SK-N-SH treated with all-trans-retinoic acid at 6 μM for 48 hours (cell line): ENCODE measurements around the gene ELP4.

Experiments
- ATAC-seq: fragments of 200-7000 bp; cut with Tn5 transposase; 3 replicates; pipeline ENCODE4 v1.9.1; 2020; ENCODE audit warnings: mild to moderate bottlenecking, moderate library complexity
- BACH2 ChIP-seq: fragments of 250-450 bp; sonication (Bioruptor Pico); IDR thresholded peaks from 2 replicates; pipeline ENCODE4 v1.9.0; 2021; ENCODE audit warnings: mild to moderate bottlenecking, borderline replicate concordance
- ESRRG ChIP-seq: fragments of 250-450 bp; sonication (Bioruptor Pico); IDR thresholded peaks from 2 replicates; pipeline ENCODE4 v1.6.1; 2021; ENCODE audit warnings: mild to moderate bottlenecking
- GLIS3 ChIP-seq: fragments of 250-450 bp; sonication (Bioruptor Pico); IDR thresholded peaks from 2 replicates; pipeline ENCODE4 v1.5.0; 2020; ENCODE audit warnings: mild to moderate bottlenecking, moderate library complexity
- ISL1 ChIP-seq: fragments of 250-450 bp; sonication (Bioruptor Pico); IDR thresholded peaks from 2 replicates; pipeline ENCODE4 v2.1.2; 2022; ENCODE audit warnings: mild to moderate bottlenecking, moderate library complexity
- OSR1 ChIP-seq: fragments of 250-450 bp; sonication (Bioruptor Pico); IDR thresholded peaks from 2 replicates; pipeline ENCODE4 v1.8.0; 2022; ENCODE audit warnings: moderate library complexity, mild to moderate bottlenecking, inconsistent platforms
- PPARA ChIP-seq: fragments of 250-450 bp; sonication (Bioruptor Pico); IDR thresholded peaks from 2 replicates; pipeline ENCODE4 v1.5.0; 2020; ENCODE audit warnings: mild to moderate bottlenecking, borderline replicate concordance
- SNAI2 ChIP-seq: fragments of 250-450 bp; sonication (Bioruptor Pico); IDR thresholded peaks from 2 replicates; pipeline ENCODE4 v1.5.0; 2020; ENCODE audit warnings: mild to moderate bottlenecking, moderate library complexity
- TCF4 ChIP-seq: fragments of 250-450 bp; sonication (Bioruptor Pico); IDR thresholded peaks from 2 replicates; pipeline ENCODE4 v1.8.0; 2021; ENCODE audit warnings: mild to moderate bottlenecking, moderate library complexity, borderline replicate concordance
- TOX ChIP-seq: fragments of 250-450 bp; sonication (Bioruptor Pico); IDR thresholded peaks from 2 replicates; pipeline ENCODE4 v1.8.0; 2021; ENCODE audit warnings: mild to moderate bottlenecking, moderate library complexity, borderline replicate concordance
- ZC3H10 ChIP-seq: fragments of 250-450 bp; sonication (Bioruptor Pico); IDR thresholded peaks from 2 replicates; pipeline ENCODE4 v1.5.1; 2021; ENCODE audit warnings: mild to moderate bottlenecking, moderate library complexity
- ZFP30 ChIP-seq: fragments of 450-650 bp; formaldehyde crosslinking; IDR thresholded peaks from 2 replicates; pipeline ENCODE4 v1.5.0; 2022; ENCODE audit warnings: mild to moderate bottlenecking, moderate library complexity
- ZNF565 ChIP-seq: fragments of 450-650 bp; formaldehyde crosslinking; conservative IDR thresholded peaks from 2 replicates; pipeline ENCODE4 v1.5.0; 2020; ENCODE audit warnings: low read depth, mild to moderate bottlenecking, moderate library complexity
- ZNF70 ChIP-seq: fragments of 450-650 bp; formaldehyde crosslinking; IDR thresholded peaks from 2 replicates; pipeline ENCODE4 v1.5.0; 2020; ENCODE audit warnings: mild to moderate bottlenecking, moderate library complexity
- ZNF8 ChIP-seq: fragments of 450-650 bp; formaldehyde crosslinking; IDR thresholded peaks from 2 replicates; pipeline ENCODE4 v1.5.0; 2020; ENCODE audit warnings: mild to moderate bottlenecking, moderate library complexity
- TF ChIP-seq, protein P1 (sequence below): fragments of 250-450 bp; sonication (Bioruptor Pico); IDR thresholded peaks from 2 replicates; pipeline ENCODE4 v1.5.1; 2021; ENCODE audit warnings: mild to moderate bottlenecking, moderate library complexity
- TF ChIP-seq, protein P2 (sequence below): fragments of 250-450 bp; sonication (Bioruptor Pico); IDR thresholded peaks from 2 replicates; pipeline ENCODE4 v1.5.0; 2020; ENCODE audit warnings: mild to moderate bottlenecking, moderate library complexity
- TF ChIP-seq, protein P3 (sequence below): fragments of 250-450 bp; sonication (Bioruptor Pico); IDR thresholded peaks from 2 replicates; pipeline ENCODE4 v1.8.0; 2020; ENCODE audit warnings: mild to moderate bottlenecking, moderate library complexity, borderline replicate concordance
- TF ChIP-seq, protein P4 (sequence below): fragments of 250-450 bp; sonication (Bioruptor Pico); IDR thresholded peaks from 2 replicates; pipeline ENCODE4 v1.8.0; 2021; ENCODE audit warnings: low read depth, mild to moderate bottlenecking, moderate library complexity, borderline replicate concordance

Gene ELP4

DNA sequence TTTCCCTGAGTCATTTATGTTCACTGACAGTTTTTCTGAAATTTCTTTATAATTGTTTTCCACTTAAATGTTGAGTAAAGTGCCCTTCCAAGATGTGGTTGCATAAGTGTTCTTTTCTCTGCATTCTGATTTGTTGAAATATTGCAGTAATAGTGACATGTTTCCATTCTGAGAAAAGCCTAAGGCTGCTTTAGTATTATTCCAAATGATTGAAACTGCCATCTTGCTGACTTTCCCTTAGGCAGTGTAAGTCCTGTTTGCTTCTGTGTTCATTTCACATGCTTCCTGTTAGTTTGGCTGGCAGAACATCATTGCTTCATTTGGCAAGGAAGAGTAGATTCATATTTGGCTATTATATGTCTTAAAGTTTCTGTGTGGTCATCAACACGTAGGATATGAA is 146.5 kb downstream of the ELP4 start:
- no peak for ATAC-seq
- TF ChIP-seq, protein P1, sequence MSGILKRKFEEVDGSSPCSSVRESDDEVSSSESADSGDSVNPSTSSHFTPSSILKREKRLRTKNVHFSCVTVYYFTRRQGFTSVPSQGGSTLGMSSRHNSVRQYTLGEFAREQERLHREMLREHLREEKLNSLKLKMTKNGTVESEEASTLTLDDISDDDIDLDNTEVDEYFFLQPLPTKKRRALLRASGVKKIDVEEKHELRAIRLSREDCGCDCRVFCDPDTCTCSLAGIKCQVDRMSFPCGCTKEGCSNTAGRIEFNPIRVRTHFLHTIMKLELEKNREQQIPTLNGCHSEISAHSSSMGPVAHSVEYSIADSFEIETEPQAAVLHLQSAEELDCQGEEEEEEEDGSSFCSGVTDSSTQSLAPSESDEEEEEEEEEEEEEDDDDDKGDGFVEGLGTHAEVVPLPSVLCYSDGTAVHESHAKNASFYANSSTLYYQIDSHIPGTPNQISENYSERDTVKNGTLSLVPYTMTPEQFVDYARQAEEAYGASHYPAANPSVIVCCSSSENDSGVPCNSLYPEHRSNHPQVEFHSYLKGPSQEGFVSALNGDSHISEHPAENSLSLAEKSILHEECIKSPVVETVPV (CRISPR knock-in tag): no peak
- TF ChIP-seq PPARA (CRISPR knock-in tag) (no peak), SNAI2 (CRISPR knock-in tag) (no peak), ESRRG (CRISPR knock-in tag) (no peak), ZNF70 (CRISPR knock-in tag) (no peak), OSR1 (CRISPR knock-in tag) (no peak), ZFP30 (CRISPR knock-in tag) (no peak), ISL1 (CRISPR knock-in tag) (no peak)
- TF ChIP-seq, protein P2, sequence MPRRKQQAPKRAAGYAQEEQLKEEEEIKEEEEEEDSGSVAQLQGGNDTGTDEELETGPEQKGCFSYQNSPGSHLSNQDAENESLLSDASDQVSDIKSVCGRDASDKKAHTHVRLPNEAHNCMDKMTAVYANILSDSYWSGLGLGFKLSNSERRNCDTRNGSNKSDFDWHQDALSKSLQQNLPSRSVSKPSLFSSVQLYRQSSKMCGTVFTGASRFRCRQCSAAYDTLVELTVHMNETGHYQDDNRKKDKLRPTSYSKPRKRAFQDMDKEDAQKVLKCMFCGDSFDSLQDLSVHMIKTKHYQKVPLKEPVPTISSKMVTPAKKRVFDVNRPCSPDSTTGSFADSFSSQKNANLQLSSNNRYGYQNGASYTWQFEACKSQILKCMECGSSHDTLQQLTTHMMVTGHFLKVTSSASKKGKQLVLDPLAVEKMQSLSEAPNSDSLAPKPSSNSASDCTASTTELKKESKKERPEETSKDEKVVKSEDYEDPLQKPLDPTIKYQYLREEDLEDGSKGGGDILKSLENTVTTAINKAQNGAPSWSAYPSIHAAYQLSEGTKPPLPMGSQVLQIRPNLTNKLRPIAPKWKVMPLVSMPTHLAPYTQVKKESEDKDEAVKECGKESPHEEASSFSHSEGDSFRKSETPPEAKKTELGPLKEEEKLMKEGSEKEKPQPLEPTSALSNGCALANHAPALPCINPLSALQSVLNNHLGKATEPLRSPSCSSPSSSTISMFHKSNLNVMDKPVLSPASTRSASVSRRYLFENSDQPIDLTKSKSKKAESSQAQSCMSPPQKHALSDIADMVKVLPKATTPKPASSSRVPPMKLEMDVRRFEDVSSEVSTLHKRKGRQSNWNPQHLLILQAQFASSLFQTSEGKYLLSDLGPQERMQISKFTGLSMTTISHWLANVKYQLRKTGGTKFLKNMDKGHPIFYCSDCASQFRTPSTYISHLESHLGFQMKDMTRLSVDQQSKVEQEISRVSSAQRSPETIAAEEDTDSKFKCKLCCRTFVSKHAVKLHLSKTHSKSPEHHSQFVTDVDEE (CRISPR knock-in tag): no peak
- TF ChIP-seq, protein P3, sequence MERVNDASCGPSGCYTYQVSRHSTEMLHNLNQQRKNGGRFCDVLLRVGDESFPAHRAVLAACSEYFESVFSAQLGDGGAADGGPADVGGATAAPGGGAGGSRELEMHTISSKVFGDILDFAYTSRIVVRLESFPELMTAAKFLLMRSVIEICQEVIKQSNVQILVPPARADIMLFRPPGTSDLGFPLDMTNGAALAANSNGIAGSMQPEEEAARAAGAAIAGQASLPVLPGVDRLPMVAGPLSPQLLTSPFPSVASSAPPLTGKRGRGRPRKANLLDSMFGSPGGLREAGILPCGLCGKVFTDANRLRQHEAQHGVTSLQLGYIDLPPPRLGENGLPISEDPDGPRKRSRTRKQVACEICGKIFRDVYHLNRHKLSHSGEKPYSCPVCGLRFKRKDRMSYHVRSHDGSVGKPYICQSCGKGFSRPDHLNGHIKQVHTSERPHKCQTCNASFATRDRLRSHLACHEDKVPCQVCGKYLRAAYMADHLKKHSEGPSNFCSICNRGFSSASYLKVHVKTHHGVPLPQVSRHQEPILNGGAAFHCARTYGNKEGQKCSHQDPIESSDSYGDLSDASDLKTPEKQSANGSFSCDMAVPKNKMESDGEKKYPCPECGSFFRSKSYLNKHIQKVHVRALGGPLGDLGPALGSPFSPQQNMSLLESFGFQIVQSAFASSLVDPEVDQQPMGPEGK (CRISPR knock-in tag): no peak
- TF ChIP-seq, all 23 proteins: peak for 0

DNA sequence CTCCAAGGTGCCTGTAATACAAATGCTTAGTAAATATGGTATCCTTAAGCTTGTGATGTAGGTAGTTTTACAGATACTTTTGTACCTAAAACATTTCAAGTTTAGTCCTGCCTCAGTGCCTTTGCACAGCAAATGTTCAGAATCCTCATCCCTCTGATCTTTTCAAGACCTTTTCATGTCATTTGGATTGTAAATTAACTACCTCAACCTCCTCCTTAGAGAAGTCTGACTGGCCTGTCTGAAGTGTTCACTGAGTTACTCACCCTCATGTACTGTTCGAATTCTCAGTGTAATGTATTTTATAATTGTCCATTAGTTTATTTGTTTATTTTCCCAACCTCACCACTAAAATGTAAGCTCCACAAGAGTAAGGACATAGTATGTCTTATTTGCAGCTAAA is 147.5 kb downstream of the ELP4 start:
- ATAC-seq: no peak
- TF ChIP-seq PPARA (CRISPR knock-in tag): no peak
- TF ChIP-seq, protein P1 (CRISPR knock-in tag): no peak
- TF ChIP-seq, protein P4, sequence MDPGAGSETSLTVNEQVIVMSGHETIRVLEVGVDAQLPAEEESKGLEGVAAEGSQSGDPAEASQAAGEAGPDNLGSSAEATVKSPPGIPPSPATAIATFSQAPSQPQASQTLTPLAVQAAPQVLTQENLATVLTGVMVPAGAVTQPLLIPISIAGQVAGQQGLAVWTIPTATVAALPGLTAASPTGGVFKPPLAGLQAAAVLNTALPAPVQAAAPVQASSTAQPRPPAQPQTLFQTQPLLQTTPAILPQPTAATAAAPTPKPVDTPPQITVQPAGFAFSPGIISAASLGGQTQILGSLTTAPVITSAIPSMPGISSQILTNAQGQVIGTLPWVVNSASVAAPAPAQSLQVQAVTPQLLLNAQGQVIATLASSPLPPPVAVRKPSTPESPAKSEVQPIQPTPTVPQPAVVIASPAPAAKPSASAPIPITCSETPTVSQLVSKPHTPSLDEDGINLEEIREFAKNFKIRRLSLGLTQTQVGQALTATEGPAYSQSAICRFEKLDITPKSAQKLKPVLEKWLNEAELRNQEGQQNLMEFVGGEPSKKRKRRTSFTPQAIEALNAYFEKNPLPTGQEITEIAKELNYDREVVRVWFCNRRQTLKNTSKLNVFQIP (CRISPR knock-in tag): no peak

DNA sequence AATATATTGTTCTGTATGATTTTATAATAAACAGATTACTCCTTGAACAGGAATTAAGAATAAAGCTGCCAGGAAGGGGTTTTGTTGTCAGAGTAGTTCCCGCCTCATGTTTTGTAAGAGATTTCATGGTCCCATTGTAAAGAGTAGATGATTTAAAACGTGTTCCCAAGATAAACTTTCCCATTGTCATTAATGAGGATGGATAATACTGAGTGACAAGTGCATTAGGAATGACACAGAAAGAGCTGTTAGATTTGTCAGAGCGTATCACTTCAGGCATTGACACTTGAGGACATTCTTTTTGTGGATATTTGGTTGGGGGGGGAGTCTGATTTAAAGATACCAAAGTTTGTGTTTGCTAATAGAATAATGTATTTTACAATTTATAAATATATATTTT is 154.6 kb downstream of the ELP4 start:
- TF ChIP-seq ZC3H10 (CRISPR knock-in tag) (no peak), TOX (no peak), SNAI2 (CRISPR knock-in tag) (no peak), ZNF565 (CRISPR knock-in tag) (no peak), GLIS3 (no peak), BACH2 (CRISPR knock-in tag) (no peak), ZNF8 (CRISPR knock-in tag) (no peak), TCF4 (no peak), ZFP30 (CRISPR knock-in tag) (no peak)
- TF ChIP-seq, protein P2 (CRISPR knock-in tag): no peak
- TF ChIP-seq, protein P4 (CRISPR knock-in tag): no peak
- TF ChIP-seq, all 23 proteins: peak for 0
- ATAC-seq: no peak
